ENCODE measurements around the gene CFAP90.

DNA sequence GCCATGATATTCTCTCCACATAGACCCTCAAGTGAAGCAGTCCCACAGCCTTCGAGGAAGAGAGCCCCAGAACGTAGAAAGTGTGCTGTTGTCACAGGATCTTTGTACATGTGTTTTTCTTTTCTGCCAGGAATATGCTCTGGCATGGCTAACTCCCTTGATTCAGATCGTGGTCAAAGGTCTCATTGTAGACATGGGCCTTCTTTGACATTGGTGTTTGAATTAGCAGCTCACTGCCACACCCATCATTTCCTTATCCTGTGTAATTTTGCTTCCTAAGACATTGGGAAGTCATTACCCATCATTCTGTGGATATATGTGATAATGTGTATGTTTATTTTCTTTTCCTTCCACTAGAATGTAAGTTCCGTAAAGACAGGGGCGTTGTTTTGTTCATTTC, 43.5 kb upstream of the CFAP90 start:
- TF ChIP-seq, protein P1, sequence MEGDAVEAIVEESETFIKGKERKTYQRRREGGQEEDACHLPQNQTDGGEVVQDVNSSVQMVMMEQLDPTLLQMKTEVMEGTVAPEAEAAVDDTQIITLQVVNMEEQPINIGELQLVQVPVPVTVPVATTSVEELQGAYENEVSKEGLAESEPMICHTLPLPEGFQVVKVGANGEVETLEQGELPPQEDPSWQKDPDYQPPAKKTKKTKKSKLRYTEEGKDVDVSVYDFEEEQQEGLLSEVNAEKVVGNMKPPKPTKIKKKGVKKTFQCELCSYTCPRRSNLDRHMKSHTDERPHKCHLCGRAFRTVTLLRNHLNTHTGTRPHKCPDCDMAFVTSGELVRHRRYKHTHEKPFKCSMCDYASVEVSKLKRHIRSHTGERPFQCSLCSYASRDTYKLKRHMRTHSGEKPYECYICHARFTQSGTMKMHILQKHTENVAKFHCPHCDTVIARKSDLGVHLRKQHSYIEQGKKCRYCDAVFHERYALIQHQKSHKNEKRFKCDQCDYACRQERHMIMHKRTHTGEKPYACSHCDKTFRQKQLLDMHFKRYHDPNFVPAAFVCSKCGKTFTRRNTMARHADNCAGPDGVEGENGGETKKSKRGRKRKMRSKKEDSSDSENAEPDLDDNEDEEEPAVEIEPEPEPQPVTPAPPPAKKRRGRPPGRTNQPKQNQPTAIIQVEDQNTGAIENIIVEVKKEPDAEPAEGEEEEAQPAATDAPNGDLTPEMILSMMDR (IDR thresholded peaks at IDR 0.05) = no peak
- TF ChIP-seq POLR2A (IDR thresholded peaks at IDR 0.05) (no peak), EP300 (IDR thresholded peaks at IDR 0.05) (no peak)

All from stomach (tissue), 4 donors.